SK-N-SH (cell line): Measurements from ENCODE around the gene MID1. TPM values are rescaled to one million over a fixed set of nuclear protein-coding genes. Genes with fewer than 3 reads are reported as not detected.

Experiments
- CTCF ChIA-PET: fragments of 300-600, 350-600 bp; formaldehyde crosslinking; extraction: SDS; loops from one replicate; lab custom pipeline; 2021; lab: Yijun Ruan, JAX
- POLR2A ChIA-PET: fragments of 350-600 bp; sonication (Branson Sonifier 250); formaldehyde crosslinking; extraction: SDS; loops from one replicate; lab custom pipeline; 2020; ENCODE audit warnings: antibody characterized with exemption, inconsistent platforms; lab: Yijun Ruan, JAX
- DNase-seq: peaks from one replicate; pipeline ENCODE4 v3.0.0; 2012
- H2AFZ ChIP-seq: fragments of 200-600 bp; sonication (generic); 2 replicates; pipeline ENCODE4 v1.8.1; 2016; ENCODE audit warnings: antibody characterized with exemption, mild to moderate bottlenecking, low read depth
- H3F3A ChIP-seq: fragments of 200-600 bp; sonication (generic); replicated peaks from 2 replicates; pipeline ENCODE3; 2016; ENCODE audit warnings: antibody characterized with exemption, mild to moderate bottlenecking; ENCODE audit not compliant: insufficient read depth
- H3K27ac ChIP-seq, 2 experiments: fragments of 200-500 bp in 1 of 2; fragments of 200-600 bp in 1 of 2; sonication (Bioruptor generic) in 1 of 2; sonication (generic), shearing (Covaris generic) in 1 of 2; 2 replicates each; pipeline versions ENCODE4 v1.5.1 to v1.6.1; 2014 to 2016; ENCODE audit warnings: low read depth in 2 of 2, inconsistent platforms in 1 of 2, low read length in 1 of 2, mild to moderate bottlenecking in 1 of 2, mixed read lengths in 1 of 2
- H3K27me3 ChIP-seq: fragments of 200-600 bp; sonication (generic), shearing (Covaris generic); 2 replicates; pipeline ENCODE4 v1.6.1; 2016; ENCODE audit warnings: mixed run types; ENCODE audit not compliant: insufficient read depth
- H3K36me3 ChIP-seq, 2 experiments: fragments of 200-500 bp in 1 of 2; fragments of 200-600 bp in 1 of 2; sonication (Bioruptor generic) in 1 of 2; sonication (generic) in 1 of 2; replicated peaks in 1 of 2; 2 replicates each; pipeline versions ENCODE3 to v1.5.1; 2014 to 2016; ENCODE audit warnings: low read length in 1 of 2, mild to moderate bottlenecking in 1 of 2; ENCODE audit not compliant: insufficient read depth in 2 of 2, control insufficient read depth in 1 of 2
- H3K4me1 ChIP-seq, 2 experiments: fragments of 200-500 bp in 1 of 2; fragments of 200-600 bp in 1 of 2; sonication (Bioruptor generic) in 1 of 2; sonication (generic), shearing (Covaris generic) in 1 of 2; 2 replicates each; pipeline versions ENCODE4 v1.5.1 to v1.6.1; 2014 to 2016; ENCODE audit warnings: low read depth in 1 of 2, low read length in 1 of 2, mixed run types in 1 of 2; ENCODE audit not compliant: insufficient read depth in 2 of 2, control insufficient read depth in 1 of 2
- H3K4me2 ChIP-seq: fragments of 200-600 bp; sonication (generic), shearing (Covaris generic); 2 replicates; pipeline ENCODE4 v1.6.1; 2017; ENCODE audit warnings: mixed run types
- H3K4me3 ChIP-seq, 2 experiments: fragments of 200-500 bp in 1 of 2; fragments of 200-600 bp in 1 of 2; sonication (Bioruptor generic) in 1 of 2; sonication (generic), shearing (Covaris generic) in 1 of 2; 2 replicates each; pipeline versions ENCODE4 v1.5.1 to v1.8.1; 2014 to 2016; ENCODE audit warnings: low read depth in 2 of 2, inconsistent platforms in 1 of 2, low read length in 1 of 2, mild to moderate bottlenecking in 1 of 2, mixed read lengths in 1 of 2, moderate library complexity in 1 of 2
- H3K79me2 ChIP-seq: fragments of 200-600 bp; sonication (generic); 2 replicates; pipeline ENCODE4 v1.8.1; 2017; ENCODE audit warnings: mild to moderate bottlenecking; ENCODE audit not compliant: insufficient read depth
- H3K9ac ChIP-seq: fragments of 200-600 bp; sonication (generic); 2 replicates; pipeline ENCODE4 v1.6.1; 2017; ENCODE audit warnings: mixed run types
- H3K9me2 ChIP-seq: fragments of 200-600 bp; sonication (generic); 2 replicates; pipeline ENCODE4 v1.6.1; 2017; ENCODE audit warnings: mixed run types
- H3K9me3 ChIP-seq: fragments of 200-600 bp; sonication (generic); 2 replicates; pipeline ENCODE4 v1.6.1; 2017; ENCODE audit warnings: mixed run types, mild to moderate bottlenecking, moderate library complexity
- H4K20me1 ChIP-seq: fragments of 200-600 bp; sonication (generic); 2 replicates; pipeline ENCODE4 v1.6.1; 2017; ENCODE audit warnings: mild to moderate bottlenecking, mixed run types; ENCODE audit not compliant: insufficient read depth
- CHD2 ChIP-seq: fragments of 150-350 bp; IDR thresholded peaks from 2 replicates; pipeline ENCODE4 v1.6.1; 2018; ENCODE audit warnings: low read length; ENCODE audit not compliant: partially characterized antibody
- EP300 ChIP-seq, 2 experiments: IDR thresholded peaks; 2 replicates each; pipeline versions ENCODE4 v1.4.0 to v1.6.1; 2012; ENCODE audit warnings: borderline replicate concordance in 1 of 2, low read depth in 1 of 2, low read length in 1 of 2
- FOSL2 ChIP-seq: IDR thresholded peaks from 2 replicates; pipeline ENCODE4 v1.4.0; 2012; ENCODE audit warnings: low read depth, mild to moderate bottlenecking, moderate library complexity, borderline replicate concordance
- FOXM1 ChIP-seq: IDR thresholded peaks from 2 replicates; pipeline ENCODE4 v1.4.0; 2012; ENCODE audit warnings: low read depth, mild to moderate bottlenecking
- GABPA ChIP-seq: IDR thresholded peaks from 2 replicates; pipeline ENCODE4 v1.4.0; 2012; ENCODE audit warnings: low read depth, mild to moderate bottlenecking
- IRF3 ChIP-seq: fragments of 150-350 bp; IDR thresholded peaks from 2 replicates; pipeline ENCODE4 v1.6.1; 2016; ENCODE audit warnings: mild to moderate bottlenecking, low read depth, low read length
- MEF2A ChIP-seq: IDR thresholded peaks from 2 replicates; pipeline ENCODE4 v1.4.0; 2012; ENCODE audit warnings: low read depth, borderline replicate concordance
- MXI1 ChIP-seq: IDR thresholded peaks from 2 replicates; pipeline ENCODE4 v1.6.1; 2012; ENCODE audit warnings: mild to moderate bottlenecking, low read depth, low read length, improper control_type of control experiment
- NRF1 ChIP-seq: IDR thresholded peaks from 2 replicates; pipeline ENCODE4 v1.6.1; 2012; ENCODE audit warnings: low read depth, mild to moderate bottlenecking, low read length
- PBX3 ChIP-seq: IDR thresholded peaks from 2 replicates; pipeline ENCODE4; 2012
- POLR2AphosphoS5 ChIP-seq: IDR thresholded peaks from 2 replicates; pipeline ENCODE4 v1.6.1; 2012; ENCODE audit warnings: low read depth, low read length
- RAD21 ChIP-seq: IDR thresholded peaks from 2 replicates; pipeline ENCODE4 v1.6.1; 2012; ENCODE audit warnings: mild to moderate bottlenecking, low read length
- RCOR1 ChIP-seq: fragments of 150-350 bp; IDR thresholded peaks from 2 replicates; pipeline ENCODE4 v1.6.1; 2017; ENCODE audit warnings: antibody characterized with exemption, low read length
- RFX5 ChIP-seq: IDR thresholded peaks from 2 replicates; pipeline ENCODE4 v1.6.1; 2012; ENCODE audit warnings: mild to moderate bottlenecking, improper control_type of control experiment, low read length
- TCF12 ChIP-seq: IDR thresholded peaks from 2 replicates; pipeline ENCODE4 v1.4.0; 2012
- USF1 ChIP-seq: IDR thresholded peaks from 2 replicates; pipeline ENCODE4 v1.4.0; 2012; ENCODE audit warnings: low read depth, borderline replicate concordance
- YY1 ChIP-seq: IDR thresholded peaks from 2 replicates; pipeline ENCODE4 v1.4.0; 2012; ENCODE audit warnings: low read depth, mild to moderate bottlenecking
- WGBS: methylation state at CpG from one replicate; pipeline ENCODE4 v1.1.6; 2017; ENCODE audit warnings: low lambda C conversion rate; 5-methylcytosine and 5-hydroxymethylcytosine counted together
- polyA plus RNA-seq, 3 experiments: library from polyadenylated mRNA; depleted of rRNA; stranded (reverse); fragments of >200 nt; gene quantifications; 2 replicates each; pipeline ENCODE4 v1.2.3, GENCODE V29; 2012
- TF ChIP-seq, protein P1 (sequence below): fragments of 150-350 bp; IDR thresholded peaks from 2 replicates; pipeline ENCODE4 v1.6.1; 2017; ENCODE audit warnings: antibody characterized with exemption, low read length, low read depth, borderline replicate concordance

MID1 gene
- polyA plus RNA-seq, 1 of the 3 experiments (the other 2 are of a cell fraction): 10.4 TPM

GRCh38 chrX:10571260-10571659 lies 49.1 kb downstream of the MID1 start:
- Histone ChIP-seq H3K9me2 (no peaks in the 10 kb centered on the region), H3K9ac (no peak overlapping the region), H3K9me3 (no peaks in the 10 kb centered on the region), H2AFZ (no peak overlapping the region), H3K27ac (peak overlapping the region in 1 of 2 experiments; percentile 18; a peak in 1 of 4 replicates), H3K79me2 (no peaks in the 10 kb centered on the region; the same call in 1 of the 2 replicates), H3K36me3 (no peaks in the 10 kb centered on the region), H4K20me1 (no peaks in the 10 kb centered on the region), H3K4me1 (no peaks in the 10 kb centered on the region; a peak in 2 of 4 replicates), H3F3A (no peaks in the 10 kb centered on the region), H3K4me2 (no peak overlapping the region), H3K27me3 (no peaks in the 10 kb centered on the region), H3K4me3 (no peak overlapping the region)
- TF ChIP-seq RAD21: no peak
- TF ChIP-seq MXI1: no peak
- no peak for TF ChIP-seq RFX5
- no peak for TF ChIP-seq CHD2
- TF ChIP-seq, protein P1, sequence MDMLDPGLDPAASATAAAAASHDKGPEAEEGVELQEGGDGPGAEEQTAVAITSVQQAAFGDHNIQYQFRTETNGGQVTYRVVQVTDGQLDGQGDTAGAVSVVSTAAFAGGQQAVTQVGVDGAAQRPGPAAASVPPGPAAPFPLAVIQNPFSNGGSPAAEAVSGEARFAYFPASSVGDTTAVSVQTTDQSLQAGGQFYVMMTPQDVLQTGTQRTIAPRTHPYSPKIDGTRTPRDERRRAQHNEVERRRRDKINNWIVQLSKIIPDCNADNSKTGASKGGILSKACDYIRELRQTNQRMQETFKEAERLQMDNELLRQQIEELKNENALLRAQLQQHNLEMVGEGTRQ: no peak
- no peak for TF ChIP-seq FOXM1
- no peak for TF ChIP-seq GABPA
- no peak for TF ChIP-seq RCOR1
- TF ChIP-seq IRF3: no peak
- no peak for TF ChIP-seq NRF1
- TF ChIP-seq FOSL2: no peak
- no peak for TF ChIP-seq TCF12
- no peak for TF ChIP-seq POLR2AphosphoS5
- CTCF ChIA-PET: no interaction called here
- DNase-seq: no peak
- WGBS: 56% methylated on average over 1 of the region's 1 CpG
- POLR2A ChIA-PET: interaction anchor here (0.6 kb wide), 1 partner anchor 151 kb away, joined by 6 read pairs; no protein-coding TSS in a partner anchor

GRCh38 chrX:10570601-10571000 lies 49.8 kb downstream of the MID1 start:
- 58% methylated on average over 1 of the region's 1 CpG for WGBS
- no peaks in the 10 kb centered on the region for H3K9me3 ChIP-seq
- no peaks in the 10 kb centered on the region for H3K9me2 ChIP-seq
- H4K20me1 ChIP-seq: no peaks in the 10 kb centered on the region
- TF ChIP-seq IRF3 (no peak), RAD21 (no peak), USF1 (no peak), PBX3 (no peak), FOXM1 (no peak), MEF2A (no peak), EP300 (IDR thresholded peaks at IDR 0.05; ENCODE audit: borderline replicate concordance in 1 of 2, low read depth in 1 of 2, low read length in 1 of 2) (no peak), YY1 (no peak), GABPA (no peak)
- no peaks in the 10 kb centered on the region; a peak in 1 of 4 replicates for H3K4me1 ChIP-seq
- no peak overlapping the region for H3K4me3 ChIP-seq
- DNase-seq: no peak
- no peaks in the 10 kb centered on the region for H3K27me3 ChIP-seq
- ChIA-PET POLR2A (interaction anchor here (0.6 kb wide), 1 partner anchor 151 kb away, joined by 6 read pairs; no protein-coding TSS in a partner anchor), CTCF (no interaction called here)
- peak overlapping the region in 1 of 2 experiments; percentile 18; a peak in 1 of 4 replicates for H3K27ac ChIP-seq
- no peaks in the 10 kb centered on the region for H3K36me3 ChIP-seq
- no peak overlapping the region for H3K4me2 ChIP-seq
- no peak overlapping the region for H2AFZ ChIP-seq
- no peaks in the 10 kb centered on the region for H3F3A ChIP-seq
- no peaks in the 10 kb centered on the region; the same call in 1 of the 2 replicates for H3K79me2 ChIP-seq
- no peak overlapping the region for H3K9ac ChIP-seq
